ENCODE data around the gene ERC2.

Gene ERC2

DNA sequence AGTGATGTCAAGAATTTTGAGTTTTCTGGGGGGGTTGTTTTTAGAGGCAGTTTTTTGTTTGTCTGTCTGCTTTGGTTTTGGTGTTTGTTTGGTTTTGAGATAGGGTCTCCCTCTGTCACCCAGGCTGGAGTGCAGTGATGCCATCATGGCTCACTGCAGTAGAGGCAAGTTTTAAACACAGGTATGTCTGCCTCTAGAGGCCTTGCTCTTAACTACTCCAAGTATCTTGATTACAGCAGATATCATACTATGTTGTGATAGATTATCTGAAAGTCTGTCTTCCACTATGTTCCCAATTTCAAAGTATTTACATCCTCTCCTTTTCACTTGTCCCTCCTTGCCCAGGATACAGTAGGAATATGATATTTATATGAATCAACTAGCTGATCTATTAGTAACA, 57.7 kb downstream of the ERC2 start:
- no peak overlapping the region for H3K27ac Mint-ChIP-seq
- no peak overlapping the region for H3K4me3 Mint-ChIP-seq
- peaks cover 9% of the 10 kb centered on the region for H3K27me3 Mint-ChIP-seq (ENCODE audit: low read depth)
- H3K9me3 Mint-ChIP-seq = no peaks in the 10 kb centered on the region
- no peaks in the 10 kb centered on the region for H3K36me3 Mint-ChIP-seq (ENCODE audit: low read depth)
- TF ChIP-seq, protein P1, sequence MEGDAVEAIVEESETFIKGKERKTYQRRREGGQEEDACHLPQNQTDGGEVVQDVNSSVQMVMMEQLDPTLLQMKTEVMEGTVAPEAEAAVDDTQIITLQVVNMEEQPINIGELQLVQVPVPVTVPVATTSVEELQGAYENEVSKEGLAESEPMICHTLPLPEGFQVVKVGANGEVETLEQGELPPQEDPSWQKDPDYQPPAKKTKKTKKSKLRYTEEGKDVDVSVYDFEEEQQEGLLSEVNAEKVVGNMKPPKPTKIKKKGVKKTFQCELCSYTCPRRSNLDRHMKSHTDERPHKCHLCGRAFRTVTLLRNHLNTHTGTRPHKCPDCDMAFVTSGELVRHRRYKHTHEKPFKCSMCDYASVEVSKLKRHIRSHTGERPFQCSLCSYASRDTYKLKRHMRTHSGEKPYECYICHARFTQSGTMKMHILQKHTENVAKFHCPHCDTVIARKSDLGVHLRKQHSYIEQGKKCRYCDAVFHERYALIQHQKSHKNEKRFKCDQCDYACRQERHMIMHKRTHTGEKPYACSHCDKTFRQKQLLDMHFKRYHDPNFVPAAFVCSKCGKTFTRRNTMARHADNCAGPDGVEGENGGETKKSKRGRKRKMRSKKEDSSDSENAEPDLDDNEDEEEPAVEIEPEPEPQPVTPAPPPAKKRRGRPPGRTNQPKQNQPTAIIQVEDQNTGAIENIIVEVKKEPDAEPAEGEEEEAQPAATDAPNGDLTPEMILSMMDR (IDR thresholded peaks at IDR 0.05; ENCODE audit: unreplicated experiment in 3 of 3) = no peak
- no peaks in the 10 kb centered on the region for H3K4me1 Mint-ChIP-seq

DNA sequence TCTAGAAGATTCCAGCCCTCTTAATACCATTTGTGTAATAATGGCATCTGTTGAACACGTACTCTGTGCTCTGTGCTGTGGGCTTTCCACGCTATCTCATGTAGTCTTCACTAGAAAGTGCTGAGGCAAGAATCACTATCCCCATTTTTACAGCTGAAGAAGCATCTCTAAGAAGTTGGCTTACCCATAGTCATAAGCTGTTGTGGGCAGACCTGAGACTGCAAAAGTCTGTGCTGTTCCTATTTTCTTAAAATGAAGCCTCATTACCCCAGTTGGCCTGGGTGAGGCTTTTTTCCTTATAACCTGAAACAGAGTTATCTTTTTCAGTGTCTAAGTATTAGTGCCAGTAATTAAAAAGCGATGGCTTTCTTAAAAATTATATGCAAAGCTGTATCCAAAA, 58.5 kb downstream of the ERC2 start:
- H3K27ac Mint-ChIP-seq = no peak overlapping the region
- no peaks in the 10 kb centered on the region for H3K4me1 Mint-ChIP-seq
- H3K36me3 Mint-ChIP-seq (ENCODE audit: low read depth) = no peaks in the 10 kb centered on the region
- peaks cover 9% of the 10 kb centered on the region for H3K27me3 Mint-ChIP-seq (ENCODE audit: low read depth)
- H3K9me3 Mint-ChIP-seq = no peaks in the 10 kb centered on the region
- H3K4me3 Mint-ChIP-seq = no peak overlapping the region
- TF ChIP-seq, protein P1 (IDR thresholded peaks at IDR 0.05; ENCODE audit: unreplicated experiment in 3 of 3) = no peak

DNA sequence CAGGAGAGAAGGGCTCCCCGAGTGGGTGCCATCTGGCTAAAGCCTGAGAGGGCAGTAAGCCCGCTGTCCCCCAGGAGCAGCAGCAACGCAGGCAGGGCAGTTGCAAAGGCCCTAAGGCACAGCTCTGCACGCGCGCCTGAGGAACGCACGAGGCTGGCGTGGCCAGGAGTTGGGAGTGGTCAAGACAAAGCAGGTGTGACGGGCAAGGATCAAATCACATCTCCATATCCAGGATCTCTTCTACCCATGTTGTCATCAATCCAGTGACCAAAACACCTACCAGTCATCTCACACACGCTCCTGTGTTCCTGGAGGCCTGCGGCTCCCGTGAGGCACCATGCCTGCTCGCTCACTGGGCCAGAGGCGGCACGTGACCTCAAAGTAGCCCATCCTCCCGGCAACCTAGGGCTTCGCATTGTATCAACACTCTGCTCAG, 59.5 kb downstream of the ERC2 start:
- TF ChIP-seq, protein P1 (IDR thresholded peaks at IDR 0.05; ENCODE audit: unreplicated experiment in 3 of 3) = no peak
- Mint-ChIP-seq H3K4me3 (no peak overlapping the region), H3K9me3 (no peaks in the 10 kb centered on the region), H3K27me3 (ENCODE audit: low read depth) (peaks cover 9% of the 10 kb centered on the region), H3K4me1 (no peaks in the 10 kb centered on the region), H3K36me3 (ENCODE audit: low read depth) (no peaks in the 10 kb centered on the region), H3K27ac (no peak overlapping the region)

DNA sequence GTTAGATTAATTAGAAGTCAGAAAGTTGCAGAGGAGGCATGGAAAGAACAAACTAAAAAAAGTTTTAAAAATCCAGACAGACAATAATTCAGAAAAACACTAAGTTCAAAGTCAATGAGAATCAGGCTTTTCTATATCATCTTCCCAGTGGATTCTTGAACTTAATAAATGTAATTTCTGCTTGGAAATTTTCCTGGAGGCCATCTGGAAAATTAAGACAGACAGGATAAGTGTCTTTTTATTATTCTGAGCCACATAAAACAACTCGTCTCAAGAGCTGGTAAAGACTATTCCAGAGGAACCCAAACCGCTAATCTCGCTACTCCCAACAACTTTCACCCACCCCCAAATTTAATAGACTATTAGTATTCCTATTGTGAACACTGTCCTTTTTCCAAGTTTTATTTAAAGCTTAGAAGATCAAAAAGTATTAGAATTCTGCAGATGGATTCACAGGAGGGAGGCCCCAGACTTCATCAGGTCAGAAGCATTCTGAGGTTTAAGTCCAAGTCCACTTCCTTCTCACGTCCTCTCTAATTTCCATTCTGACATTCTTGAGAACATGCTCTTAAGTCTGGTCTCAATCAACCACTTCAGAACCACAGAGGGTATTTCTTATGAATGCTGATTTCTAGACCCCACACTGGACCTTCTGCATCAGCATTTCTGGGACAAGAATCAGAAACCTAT, 61.3 kb downstream of the ERC2 start:
- Mint-ChIP-seq H3K9me3 (no peaks in the 10 kb centered on the region), H3K4me3 (no peak overlapping the region), H3K27me3 (ENCODE audit: low read depth) (peaks cover 9% of the 10 kb centered on the region), H3K27ac (no peak overlapping the region), H3K4me1 (no peaks in the 10 kb centered on the region), H3K36me3 (ENCODE audit: low read depth) (no peaks in the 10 kb centered on the region)
- TF ChIP-seq, protein P1 (IDR thresholded peaks at IDR 0.05; ENCODE audit: unreplicated experiment in 3 of 3) = no peak

DNA sequence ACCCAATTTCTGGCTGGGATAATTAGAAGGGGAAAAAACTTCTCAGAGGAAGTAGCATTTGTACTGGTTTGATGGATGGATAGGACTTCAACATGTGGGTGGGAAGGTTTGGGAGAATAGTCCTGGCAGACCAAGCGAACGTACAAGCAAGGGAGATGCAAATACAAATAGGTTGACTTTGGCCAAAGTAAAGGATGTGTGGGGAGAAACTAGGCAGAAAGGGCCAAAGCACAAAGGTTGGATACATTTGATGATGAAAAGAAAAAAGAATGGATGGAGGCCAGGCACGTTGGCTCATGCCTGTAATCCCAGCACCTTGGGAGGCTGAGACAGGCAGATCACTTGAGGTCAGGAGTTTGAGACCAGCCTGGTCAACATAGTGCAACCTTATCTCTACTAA, 63.4 kb downstream of the ERC2 start:
- H3K4me1 Mint-ChIP-seq = no peaks in the 10 kb centered on the region
- H3K4me3 Mint-ChIP-seq = no peak overlapping the region
- peaks cover 3% of the 10 kb centered on the region for H3K9me3 Mint-ChIP-seq
- H3K27me3 Mint-ChIP-seq (ENCODE audit: low read depth) = peaks cover 10% of the 10 kb centered on the region
- no peak overlapping the region for H3K27ac Mint-ChIP-seq
- TF ChIP-seq, protein P1 (IDR thresholded peaks at IDR 0.05; ENCODE audit: unreplicated experiment in 3 of 3) = no peak
- H3K36me3 Mint-ChIP-seq (ENCODE audit: low read depth) = no peaks in the 10 kb centered on the region

DNA sequence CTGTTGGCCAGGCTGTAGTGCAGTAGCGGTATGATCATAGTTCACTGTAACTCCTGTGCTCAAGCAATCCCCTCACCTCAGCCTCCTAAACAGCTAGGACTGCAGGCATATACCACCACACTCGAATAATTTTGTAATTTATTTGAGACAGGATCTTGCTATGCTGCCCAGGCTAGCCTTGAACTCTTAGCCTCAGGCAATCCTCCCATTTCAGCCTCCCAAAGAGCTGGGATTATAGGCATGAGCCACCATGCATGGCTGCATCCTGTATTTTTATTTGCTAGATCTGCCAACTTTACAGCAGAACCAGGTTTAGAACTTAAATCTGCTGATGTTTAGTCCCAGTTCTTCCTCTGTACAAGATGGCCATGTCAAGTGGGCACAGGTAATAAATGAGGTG, 69.6 kb downstream of the ERC2 start:
- H3K27ac Mint-ChIP-seq = no peak overlapping the region
- peaks cover 15% of the 10 kb centered on the region for H3K27me3 Mint-ChIP-seq (ENCODE audit: low read depth)
- H3K9me3 Mint-ChIP-seq = peaks cover 3% of the 10 kb centered on the region
- no peaks in the 10 kb centered on the region for H3K36me3 Mint-ChIP-seq (ENCODE audit: low read depth)
- no peaks in the 10 kb centered on the region for H3K4me1 Mint-ChIP-seq
- H3K4me3 Mint-ChIP-seq = no peak overlapping the region
- TF ChIP-seq, protein P1 (IDR thresholded peaks at IDR 0.05; ENCODE audit: unreplicated experiment in 3 of 3) = no peak
